NCI-H2029 (cell line): Measurements from ENCODE around the gene STAM2.
"Not testable (repeated sequence)": the region's sequence is repeated elsewhere in the genome, so short reads cannot be mapped to it uniquely, and the experiment has no call there.

ENCODE experiments used
- DNase-seq: peaks from one replicate; lab custom pipeline; 2025; lab: John Stamatoyannopoulos, UW

Gene STAM2

GRCh38 chr2:152106464-152106863, 69.1 kb downstream of the STAM2 start:
- no peak for DNase-seq

- no peak for DNase-seq
Observed at GRCh38 chr2:152103271-152103670, 72.3 kb downstream of the STAM2 start.

DNA sequence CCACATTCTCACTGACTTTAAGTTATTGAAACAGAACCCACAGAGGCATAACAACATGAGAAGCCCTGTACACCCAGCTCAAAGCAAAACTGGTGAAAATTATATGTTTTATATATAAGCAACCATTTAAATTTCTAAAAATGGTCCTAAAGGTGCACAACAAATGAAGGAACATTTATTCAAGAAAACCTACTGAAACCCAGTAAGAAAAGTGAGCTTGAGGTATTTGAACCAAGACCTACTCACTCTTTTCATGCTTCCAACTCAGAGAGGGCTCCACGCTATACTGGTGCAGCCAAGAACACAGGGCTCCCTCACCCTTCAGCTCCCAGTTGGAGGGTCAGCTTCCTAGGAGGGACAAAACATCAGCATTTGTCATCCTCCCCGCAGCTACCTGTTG, 74.6 kb downstream of the STAM2 start:
- DNase-seq = no peak

- no peak for DNase-seq
Observed at GRCh38 chr2:152099367-152100050, 76.1 kb downstream of the STAM2 start.

- no peak for DNase-seq
Observed at GRCh38 chr2:152098496-152099366, 76.8 kb downstream of the STAM2 start, which contains the start of gene CACNB4. Gene CACNB4, minus strand, starts transcription at chr2:152099044.

- no peak for DNase-seq
Observed at GRCh38 chr2:152097801-152098495, 77.6 kb downstream of the STAM2 start.

DNA sequence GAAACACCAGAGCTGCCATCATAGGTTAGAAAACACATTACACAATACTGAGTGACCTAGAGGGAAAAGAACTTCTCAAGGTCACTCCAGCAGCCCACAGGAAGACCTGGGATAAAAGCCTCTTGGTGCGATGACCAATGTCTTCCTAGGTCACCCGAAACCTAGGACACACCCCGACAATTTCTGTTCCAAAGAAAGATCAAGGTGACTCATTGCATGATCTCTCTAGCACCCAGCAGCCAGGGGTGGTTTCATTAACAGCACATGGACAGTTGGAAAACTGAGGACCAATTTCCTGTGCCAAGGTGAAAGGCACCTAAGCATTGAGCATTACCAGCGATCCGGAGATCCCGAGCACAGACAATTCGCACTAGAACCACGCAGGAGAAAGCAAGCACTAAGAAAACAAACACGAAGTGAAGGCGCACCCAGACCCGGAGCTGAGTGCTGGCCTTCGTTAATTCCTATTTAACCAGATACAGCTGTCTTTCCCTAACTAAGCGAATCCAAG, 78.2 kb downstream of the STAM2 start:
- DNase-seq = no peak

DNA sequence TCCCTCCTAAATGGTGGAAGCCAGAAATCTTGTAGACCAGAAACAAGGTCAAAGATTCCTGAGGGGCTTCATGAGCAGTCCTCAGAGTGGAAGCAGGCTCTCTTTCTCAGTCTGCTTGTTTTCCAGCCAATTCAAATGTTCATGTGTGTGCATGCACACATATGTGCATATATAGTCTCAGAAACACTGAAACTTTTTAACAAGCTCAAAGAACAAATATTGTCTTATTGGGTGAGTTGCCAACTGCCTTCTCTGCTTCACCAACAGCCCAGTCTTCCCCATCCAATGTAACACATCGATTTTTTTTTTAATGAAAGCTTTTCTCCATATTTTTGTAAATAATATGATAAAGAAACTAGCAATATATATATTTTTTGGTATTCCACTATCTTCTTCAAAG, 80.4 kb downstream of the STAM2 start:
- DNase-seq = no peak

DNA sequence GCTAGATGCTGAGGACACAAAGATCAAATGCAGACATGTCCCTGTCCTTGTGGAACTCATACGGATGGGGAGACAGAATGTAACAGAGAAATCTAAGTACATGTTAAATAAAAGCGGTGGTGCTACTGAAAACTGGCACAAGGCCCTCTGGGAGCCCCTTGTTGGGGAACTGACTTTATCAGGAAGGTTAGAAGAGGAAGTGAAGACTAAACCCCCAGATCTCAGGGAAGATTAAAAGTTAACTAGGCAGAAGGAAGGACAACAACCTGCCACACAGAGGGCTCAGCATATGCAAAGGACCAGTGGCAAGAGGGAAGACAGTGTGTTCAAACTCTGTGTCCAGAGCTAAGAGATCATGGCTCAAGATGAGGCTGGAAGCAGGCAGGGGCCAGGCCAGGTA, 81.5 kb downstream of the STAM2 start:
- no peak for DNase-seq

GRCh38 chr2:152093464-152093863, 82.1 kb downstream of the STAM2 start:
- peak; percentile 71 for DNase-seq

DNA sequence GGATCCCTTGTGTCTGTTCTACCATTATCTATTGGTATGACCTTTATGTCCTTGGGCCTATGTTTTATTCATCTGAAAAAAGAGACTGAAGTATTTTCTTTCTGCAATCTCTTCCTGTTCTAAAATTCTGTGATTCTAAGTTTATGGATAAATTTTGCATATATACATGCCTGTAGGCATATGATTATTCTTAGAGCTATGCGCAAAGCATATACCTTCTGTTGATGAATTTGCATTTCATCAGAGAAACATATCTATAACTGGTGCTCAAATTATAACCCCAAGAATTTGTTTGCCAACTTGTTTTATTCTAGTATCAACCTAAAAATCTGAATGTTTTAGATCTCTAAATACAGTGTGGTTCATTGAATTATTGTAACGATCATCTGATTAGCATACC, 83.5 kb downstream of the STAM2 start:
- DNase-seq = no peak

- not testable (repeated sequence) for DNase-seq
Observed at GRCh38 chr2:152090726-152091125, 84.8 kb downstream of the STAM2 start.

DNA sequence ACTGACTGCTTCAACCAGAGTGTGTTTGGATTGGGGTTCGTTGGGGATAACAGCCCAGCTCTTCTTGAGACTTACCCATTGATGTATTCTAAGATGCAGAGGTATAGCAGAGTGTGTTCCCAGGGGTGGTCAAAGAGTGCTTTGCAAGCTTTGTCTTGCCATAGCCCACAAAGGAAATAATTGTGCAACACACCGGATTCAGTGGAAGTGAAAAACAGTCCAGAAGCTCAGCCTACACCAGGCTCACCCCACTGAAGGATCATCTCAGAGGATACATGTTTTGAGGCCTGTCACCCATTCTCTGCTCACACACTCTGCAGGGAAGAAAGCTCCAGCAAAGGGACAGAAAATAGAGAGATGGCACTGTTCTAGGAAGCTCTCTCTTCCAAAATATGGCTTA, 86.3 kb downstream of the STAM2 start:
- DNase-seq = no peak

- DNase-seq = no peak
Observed at GRCh38 chr2:152088006-152088405, 87.6 kb downstream of the STAM2 start.

GRCh38 chr2:152086231-152086630, 89.3 kb downstream of the STAM2 start:
- DNase-seq = no peak

- DNase-seq = no peak
Observed at GRCh38 chr2:152084076-152084475, 91.5 kb downstream of the STAM2 start.

DNA sequence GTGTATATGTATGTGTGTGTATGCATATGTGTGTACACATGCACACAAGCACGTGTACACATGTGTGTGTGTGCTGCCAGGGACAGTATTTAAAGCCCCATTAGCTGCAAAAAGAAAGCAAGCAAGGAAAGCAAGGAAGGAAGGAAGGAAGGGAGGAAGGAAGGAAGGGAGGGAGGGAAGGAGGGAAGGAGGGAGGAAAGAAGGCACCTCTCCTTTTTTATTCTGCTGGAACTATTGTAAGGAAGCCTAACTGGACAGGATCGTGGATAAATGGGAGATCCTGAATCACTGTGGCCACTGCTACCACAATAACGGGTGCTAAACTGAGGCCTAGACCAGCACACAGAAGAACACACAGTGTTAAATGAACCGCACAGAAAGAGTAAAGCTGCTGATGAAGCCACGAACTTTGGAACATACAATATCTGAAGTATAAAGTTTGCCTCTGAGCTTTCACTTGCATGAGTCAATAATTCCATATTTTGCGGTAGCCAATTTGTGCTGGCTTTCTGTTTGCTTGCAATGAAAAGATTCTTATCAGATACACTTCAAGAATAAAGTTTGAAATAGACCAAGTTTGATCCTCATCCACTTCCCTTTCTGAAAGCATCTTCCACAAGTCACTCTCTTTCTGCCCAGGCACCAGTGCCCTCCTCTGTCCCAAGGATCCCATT, 92.2 kb downstream of the STAM2 start:
- no peak for DNase-seq

- no peak for DNase-seq
Observed at GRCh38 chr2:152078662-152079061, 96.9 kb downstream of the STAM2 start.

DNA sequence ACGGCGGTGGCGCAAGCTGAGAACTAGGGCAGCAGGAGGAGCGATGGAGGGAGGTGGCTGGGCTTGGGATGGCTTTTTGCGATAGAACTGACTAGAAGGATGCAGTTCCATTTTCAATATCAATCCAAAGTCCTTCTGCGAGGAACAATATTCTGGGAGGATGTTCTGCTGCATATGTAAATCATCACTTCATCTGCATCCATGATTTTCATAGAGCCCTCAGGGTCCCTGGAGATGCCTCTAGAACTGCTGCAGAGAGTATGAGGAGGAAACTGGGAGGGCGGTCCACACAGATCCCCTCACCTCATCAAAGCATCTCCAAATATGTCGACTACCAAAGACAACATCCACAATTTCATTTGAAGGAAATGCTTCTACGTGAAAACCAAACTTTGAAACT, 97.5 kb downstream of the STAM2 start:
- DNase-seq = no peak

DNA sequence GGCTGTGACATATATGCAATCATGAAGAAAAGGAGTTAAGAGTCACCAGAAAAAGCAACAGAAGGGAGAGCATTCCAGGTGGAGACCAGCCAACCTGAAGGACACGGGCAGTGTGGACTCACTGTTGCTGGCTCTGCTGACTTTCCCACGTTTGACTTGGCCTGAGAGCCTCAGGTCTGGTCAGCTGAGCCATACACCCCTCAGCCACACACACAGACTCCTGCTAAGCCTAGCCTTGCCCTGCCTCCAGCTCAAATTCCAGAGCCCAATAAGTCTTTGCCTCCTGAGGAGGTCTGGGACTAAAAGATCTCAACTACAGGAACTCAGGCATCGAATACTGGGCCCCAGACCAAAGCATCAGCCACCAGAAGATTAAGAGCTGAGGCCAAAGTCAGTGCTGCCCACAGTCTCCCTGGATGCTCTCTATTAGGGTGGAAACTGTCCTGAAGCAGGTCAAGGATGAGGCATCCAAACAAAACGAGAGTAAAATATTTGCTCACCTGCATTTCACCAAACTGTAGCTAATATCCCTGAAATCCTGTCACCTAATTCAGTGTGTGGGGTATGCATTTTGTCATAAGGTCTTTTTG, 100.0 kb downstream of the STAM2 start:
- no peak for DNase-seq

GRCh38 chr2:152072011-152072410, 103.6 kb downstream of the STAM2 start:
- no peak for DNase-seq

DNA sequence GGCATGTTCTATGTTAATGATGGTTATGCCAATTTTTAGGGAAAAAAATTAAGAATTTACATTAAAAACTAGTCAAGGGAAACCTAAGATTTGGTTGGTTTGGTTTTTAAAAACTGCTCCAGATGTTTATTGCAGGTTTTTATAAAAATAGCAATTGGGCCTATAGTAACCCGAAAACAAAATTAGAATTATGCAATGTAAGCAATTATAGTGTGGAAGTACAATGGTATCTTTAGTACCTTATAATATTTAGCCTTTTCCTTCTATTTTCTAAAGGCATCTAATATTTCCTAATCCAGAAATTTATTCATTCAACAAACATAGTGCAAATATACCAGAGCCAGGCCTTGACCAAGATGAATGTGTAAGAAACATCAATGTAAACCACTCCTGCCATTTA, 104.0 kb downstream of the STAM2 start:
- DNase-seq = no peak
